GM18520 (cell line): ENCODE measurements around the gene TSHR.
"Not testable (repeated sequence)": the region's sequence is repeated elsewhere in the genome, so short reads cannot be mapped to it uniquely, and the experiment has no call there.

Experiments
- ATAC-seq: cut with Tn5 transposase; IDR thresholded peaks from one replicate; pipeline ENCODE4 v1.9.1; 2021; ENCODE audit not compliant: unreplicated experiment

The TSHR gene

DNA sequence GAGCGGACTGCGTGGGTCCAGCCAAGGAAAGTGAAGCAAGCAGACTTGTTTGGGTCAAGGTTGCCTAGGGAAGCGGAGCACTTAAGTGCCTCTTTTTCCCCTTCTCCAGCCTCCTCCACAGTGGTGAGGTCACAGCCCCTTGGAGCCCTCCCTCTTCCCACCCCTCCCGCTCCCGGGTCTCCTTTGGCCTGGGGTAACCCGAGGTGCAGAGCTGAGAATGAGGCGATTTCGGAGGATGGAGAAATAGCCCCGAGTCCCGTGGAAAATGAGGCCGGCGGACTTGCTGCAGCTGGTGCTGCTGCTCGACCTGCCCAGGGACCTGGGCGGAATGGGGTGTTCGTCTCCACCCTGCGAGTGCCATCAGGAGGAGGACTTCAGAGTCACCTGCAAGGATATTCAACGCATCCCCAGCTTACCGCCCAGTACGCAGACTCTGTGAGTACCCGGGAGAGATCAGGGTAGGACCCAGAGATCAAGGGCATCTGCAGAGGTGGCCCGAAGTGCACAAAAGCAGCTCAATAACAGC, at the start of gene TSHR:
TSS of gene TSHR (plus strand) at position 206 of the 526 bp plus-strand sequence. CDS start at position 266, 60 bp downstream.
- no peak for ATAC-seq

DNA sequence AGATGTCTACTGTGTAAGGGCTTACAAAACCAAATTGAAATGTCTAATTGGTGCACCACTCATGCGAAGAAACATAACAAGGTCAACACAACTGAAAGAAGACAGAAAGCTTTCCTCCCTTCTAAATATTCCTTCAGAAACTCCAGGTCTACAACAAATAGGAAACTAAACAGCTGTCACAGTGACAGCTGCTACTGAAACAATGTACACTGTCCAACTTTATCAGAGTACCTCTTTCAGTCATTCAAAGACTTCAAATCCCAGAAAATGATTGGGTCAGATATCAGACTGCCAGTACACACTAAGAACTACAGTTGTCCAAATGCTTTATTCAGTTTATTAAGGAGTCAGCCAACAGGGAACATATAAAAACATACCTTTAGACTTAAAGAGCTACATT, 49.1 kb upstream of the TSHR start:
- no peak for ATAC-seq

DNA sequence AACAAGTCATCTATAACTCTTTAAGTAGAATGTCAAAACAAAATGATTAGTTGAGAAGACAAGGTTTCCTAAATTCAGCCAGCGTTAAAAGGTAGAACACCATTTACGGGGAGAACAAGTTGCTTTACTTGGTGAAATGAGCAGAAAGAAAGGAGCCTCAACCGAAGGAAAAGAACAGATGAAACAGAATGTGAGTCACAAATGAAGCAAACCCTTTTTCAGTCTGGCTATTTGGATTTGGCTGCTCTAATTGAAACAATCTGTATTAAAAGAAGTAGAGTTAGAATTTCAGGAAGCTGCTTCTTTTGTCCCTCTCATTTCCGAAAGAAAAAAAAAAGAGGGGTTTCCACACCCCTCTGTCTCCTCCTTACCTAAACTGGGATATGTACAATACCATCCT, 48.5 kb upstream of the TSHR start:
- ATAC-seq: no peak

DNA sequence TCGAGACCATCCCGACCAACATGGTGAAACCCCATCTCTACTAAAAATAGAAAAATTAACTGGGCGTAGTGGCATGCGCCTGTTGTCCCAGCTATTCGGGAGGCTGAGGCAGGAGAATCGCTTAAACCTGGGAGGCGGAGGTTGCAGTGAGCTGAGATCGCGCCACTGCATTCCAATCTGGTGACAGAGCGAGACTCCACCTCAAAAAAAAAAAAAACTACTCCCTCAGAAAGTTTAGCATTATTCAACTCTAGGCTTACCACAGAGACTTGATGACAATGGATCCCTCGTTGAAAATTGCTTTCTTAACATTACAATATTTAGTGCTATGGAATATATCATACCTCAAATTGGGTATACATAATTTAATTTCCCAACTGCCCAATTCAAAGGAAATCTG, 43.4 kb upstream of the TSHR start:
- not testable (repeated sequence) for ATAC-seq

DNA sequence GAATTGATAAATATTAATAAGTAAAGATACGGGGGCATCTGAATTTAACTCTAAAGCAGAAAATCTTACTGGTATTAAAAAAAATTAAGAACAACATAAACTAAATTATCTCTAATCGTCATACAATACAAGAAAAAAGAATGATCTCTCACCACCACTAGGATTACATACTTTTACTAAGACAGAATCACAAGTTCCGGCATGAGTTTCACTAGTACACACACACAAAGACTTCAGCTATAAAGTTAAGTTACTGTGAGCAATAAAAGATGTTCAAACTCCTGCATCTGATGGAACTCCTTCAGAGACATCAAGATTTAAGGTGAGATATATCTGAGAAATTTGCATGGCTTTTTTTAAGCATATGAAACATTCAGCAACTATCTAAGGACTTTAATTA, 35.8 kb upstream of the TSHR start:
- no peak for ATAC-seq

DNA sequence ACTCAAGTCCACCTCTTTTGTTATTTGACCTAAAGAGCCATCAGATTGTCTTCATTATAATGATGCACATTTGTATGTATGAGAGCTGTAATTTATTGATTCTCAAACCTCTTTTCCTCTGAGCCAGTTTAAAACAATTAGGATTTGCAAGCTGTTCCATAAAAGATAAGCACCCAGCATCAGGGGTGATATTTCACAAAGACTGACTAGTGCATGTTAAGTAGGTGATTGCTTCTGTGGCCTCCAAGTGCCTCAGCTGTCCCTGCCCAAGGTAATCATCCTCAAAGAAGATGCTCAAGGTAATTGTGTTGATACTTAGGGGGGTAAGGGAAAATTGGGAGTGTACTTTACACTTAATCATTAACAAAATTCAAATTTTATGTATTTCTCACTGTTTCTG, 32.1 kb upstream of the TSHR start:
- ATAC-seq: no peak

DNA sequence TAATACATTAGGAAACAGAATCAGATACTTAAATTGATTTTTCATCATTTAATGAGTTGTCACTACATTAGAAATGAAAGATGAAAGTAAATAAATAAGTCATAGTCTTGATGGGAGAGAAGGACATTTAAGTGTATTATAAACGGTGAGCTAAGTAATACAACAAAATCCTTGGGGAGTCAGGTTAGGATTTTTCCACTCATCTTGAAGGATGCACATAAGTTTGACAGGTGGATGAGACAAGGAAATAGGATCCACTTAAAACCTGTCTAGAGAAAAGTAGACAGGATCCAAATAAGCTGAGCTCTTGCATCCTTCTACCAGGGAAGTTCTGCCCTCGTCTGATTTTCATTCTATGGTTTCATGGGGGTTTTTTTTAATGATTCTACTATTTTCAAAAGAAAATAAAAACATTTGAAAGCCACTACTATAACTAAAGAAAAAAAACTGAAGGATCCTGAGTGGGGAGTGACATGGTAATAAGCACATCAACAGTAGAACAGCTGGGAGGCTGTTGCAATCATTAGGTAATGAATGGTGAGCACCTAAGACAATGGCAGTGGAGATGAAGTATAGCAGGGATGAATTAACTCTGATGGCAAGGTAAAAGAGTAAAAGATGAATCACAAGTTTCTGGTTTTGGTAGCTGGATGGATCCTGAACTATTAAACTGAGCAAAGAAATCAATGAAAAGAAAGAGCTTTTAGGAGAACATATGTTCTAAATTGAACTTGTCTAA, 30.9 kb upstream of the TSHR start:
- no peak for ATAC-seq

DNA sequence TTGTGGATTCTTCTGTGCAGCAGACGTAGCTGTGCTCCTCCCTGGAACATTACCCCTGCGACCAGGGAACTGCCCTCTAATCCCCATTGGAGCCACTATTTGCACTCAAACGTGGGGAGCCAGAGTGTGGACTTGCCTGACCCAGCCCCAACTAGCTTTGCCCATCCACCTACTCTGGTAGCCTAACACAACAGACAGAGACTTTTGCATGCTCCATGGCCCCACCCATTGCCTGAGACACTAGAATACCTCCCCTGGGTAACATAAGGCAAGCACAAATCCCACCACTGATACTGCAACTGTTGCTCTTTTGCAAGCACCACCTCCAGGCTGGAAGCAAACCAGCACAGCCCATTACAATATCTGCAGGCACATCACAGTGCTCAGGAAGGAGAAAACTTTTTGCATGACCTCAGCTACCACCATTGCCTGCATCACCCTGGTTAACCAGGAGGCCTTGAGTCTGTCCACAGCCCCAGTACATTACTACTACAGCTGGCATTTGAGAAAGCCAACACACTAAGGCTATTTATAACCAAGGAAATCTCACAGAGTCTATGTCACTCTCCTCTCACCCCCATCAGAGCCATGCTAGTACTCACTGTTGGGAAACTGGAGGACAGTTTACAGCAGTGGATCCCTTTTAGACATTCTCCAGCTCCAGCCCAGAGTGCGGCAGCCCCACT, 28.9 kb upstream of the TSHR start:
- ATAC-seq: no peak

DNA sequence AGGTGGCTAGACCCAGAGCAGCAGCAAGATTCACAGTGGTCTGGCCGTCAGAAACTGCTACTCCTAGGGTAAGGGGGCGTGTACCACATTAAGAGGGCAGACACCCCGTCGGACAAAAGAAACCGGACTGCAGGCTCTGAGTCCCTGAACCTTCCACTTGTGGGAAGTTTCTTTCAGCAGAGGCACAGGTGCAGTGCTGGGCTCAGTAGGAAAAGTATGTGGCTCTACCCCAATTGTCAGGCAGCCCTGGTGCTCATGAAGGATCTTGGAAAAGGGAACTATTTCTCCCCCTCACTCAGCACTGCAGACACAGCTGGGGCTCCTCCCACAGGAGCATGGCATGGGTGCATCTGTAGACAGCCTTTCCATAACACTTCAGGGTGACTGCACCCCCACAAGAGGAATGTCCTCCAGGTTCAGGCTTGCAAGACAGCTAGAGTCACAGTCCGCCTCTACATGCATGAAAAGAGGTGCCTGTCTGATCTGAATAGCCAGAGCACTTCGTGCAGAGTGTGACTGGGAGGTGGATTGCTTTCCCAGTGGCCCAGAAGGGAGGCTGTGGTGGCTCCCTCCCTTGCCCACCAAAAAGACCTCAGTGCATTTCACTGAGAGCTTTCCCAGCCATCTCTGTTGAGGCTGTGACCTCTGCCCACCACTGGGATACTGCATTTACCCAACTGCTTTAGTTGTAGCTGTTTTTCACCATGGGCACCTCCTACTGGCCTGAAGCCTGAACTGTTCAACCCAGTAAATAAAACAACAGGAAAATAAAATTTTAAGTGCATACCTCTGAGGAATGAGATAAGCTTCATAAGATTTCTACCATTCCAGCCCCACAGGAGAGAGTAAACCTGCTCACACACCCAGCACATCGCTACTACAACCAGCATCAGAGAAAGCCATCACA, 28.1 kb upstream of the TSHR start:
- ATAC-seq: no peak

DNA sequence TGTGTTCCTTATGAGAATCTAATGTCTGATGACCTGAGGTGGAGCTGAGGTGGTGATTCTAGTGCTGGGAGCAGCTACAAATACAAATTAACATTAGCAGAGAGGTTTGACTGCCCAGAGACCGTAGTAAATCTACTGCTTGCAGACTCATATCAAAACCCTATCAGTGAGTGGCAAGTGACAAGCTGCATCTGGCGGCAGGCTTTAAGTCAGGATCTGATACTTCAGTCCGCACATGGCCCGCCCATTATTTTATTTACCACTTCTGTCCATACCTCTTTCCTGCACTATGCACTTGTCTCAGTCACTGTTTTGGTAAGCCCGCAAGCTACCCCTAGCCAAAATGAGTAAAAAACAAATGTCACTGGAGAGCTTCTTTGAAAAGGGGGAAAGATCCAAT, 25.3 kb upstream of the TSHR start:
- no peak for ATAC-seq

DNA sequence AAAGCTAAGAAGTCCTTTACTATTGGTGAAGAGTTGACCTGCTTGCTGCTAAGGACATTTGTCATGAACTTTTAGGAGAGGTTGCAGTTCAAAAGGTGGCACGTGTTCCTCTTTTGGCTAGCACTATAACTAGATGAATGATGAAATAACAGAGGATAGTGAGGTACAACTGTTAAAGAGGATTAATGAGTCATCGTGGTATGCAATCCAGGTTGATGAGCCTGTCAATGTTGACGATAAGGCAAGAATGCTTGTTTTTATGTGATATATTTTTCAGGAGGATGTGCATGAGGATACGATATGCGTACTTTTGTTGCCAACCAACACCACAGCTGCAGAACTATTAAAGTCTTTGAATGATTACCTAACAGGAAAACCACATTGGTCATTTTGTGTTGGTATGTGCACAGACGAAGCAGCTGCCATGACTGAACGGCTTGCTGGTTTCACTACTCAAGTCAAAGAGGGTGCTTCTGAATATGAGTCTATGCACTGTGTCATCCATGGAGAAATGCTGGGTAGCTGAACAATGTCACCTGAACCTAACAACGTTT, 24.5 kb upstream of the TSHR start:
- ATAC-seq: peak; percentile 97

DNA sequence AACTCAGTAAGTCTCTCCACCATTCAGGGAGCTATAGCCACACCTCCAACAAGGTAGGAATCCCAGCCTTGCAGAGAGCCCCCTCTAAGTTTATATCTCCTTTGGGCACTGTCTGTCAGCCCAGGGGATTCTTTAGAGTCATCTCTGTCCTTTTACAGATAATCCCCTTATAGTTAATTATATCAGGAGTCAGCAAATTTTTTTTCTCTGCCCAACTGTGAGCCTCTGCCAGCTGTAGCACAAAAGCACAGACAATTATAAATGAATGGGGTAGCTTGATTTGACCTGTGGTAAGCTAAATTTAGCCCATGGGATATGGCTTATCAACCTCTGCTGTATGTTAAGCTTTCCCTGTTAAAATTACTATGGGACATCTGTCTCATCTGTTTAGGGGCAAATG, 22.1 kb upstream of the TSHR start:
- no peak for ATAC-seq

DNA sequence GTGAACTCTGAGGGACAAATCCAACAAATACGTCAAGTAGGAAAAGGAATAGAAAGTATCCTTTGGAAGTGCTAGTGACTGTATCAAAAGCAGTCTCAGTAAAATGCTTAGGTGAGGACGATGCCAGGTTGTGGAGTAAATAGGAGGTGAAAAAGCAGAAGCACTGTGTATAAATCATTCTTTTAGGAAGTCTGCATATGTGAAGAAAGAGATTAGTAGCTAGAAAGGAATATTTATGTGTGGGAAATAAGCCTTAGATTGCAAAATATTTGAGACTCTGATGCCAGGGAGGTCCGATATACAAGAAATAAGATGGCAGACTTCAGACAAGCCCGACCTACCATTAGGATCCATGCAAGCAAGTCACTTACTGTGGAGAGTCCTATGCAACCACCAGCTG, 21.7 kb upstream of the TSHR start:
- ATAC-seq: no peak

DNA sequence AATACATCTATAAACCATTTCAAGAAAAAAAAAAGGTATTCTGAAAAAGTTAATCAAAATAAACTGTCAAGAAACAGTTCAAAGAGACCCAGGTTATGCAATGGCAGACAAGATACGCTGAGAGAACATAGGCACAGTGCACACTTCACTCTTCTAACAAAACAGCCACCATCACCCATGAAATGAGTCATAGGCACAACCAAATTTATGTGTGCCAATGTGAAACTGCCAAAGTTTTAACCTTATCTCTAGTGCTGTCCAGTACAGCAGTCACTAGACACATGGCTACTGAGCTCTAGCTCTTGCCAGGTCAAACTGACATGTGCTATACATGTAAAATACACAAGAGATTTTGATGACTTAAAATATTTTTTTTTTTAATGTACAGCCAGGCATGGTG, 15.3 kb upstream of the TSHR start:
- ATAC-seq: peak; percentile 29

DNA sequence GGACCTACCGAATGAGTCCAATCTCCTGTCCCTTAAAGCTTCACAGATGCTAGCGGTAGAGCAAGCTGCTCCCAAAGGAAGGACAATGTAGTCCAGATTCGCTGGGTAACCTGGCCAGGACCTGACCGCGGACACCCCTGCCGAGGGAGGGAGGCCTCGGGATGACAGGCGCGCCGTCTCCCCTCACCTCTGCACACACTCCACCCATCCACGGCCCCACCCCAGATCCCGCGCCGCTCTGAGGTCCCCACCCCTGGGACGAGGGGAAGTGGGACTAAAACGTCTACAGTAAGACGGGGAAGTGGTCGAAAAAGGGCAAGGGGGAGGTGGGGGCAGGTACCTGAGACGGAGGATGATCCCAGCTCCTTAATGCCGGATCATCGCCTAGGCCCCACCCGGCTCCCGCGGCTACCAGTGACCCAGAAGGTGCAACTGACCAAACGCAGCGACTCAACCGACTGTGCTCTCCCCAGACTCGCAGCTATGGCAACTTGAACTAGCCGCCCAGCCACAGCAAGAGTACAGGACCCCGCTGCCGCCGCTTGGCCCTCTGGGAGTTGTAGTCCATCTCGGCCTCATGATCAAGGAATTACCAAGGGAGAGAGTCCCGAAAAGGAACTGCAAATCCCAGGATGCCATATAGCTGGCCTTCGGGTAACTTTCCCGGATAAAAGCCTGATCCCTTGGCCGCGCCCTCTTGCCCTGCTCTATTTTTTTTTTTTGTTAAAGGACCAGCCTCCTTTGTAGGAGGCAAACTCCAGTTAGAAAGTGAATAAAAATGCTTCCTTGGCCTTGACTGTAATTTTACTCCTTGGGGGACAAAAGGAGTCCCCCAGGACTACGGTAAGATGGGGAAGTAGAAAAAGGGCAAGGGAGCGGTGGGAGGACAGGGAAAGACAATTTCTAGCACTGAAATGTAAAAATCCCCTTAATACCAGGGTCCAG, 13.9 kb upstream of the TSHR start, which contains the start of gene CEP128:
TSS of gene CEP128 (minus strand) at position 498 of the 945 bp plus-strand sequence.
- peak; percentile 94 for ATAC-seq

DNA sequence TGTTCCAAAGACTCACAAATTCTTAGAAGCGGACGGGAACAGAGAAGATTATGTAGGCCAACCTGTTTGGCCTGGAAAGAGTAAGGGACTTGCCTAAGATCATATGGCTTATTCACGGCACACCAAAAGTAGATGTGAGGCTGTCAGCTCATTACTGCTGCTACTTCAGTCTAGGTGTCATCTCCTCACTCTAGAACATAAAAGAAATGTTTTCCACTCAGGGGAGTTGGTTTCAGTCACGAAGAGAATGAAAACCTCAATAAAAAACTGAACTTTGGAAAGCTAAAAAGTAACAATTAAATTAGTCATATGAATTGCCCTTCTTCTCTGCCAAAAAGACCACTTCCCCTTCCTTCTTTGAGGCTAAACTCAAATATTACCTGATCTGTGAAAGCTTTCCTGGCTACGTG, 13.2 kb upstream of the TSHR start:
- ATAC-seq: peak; percentile 10

DNA sequence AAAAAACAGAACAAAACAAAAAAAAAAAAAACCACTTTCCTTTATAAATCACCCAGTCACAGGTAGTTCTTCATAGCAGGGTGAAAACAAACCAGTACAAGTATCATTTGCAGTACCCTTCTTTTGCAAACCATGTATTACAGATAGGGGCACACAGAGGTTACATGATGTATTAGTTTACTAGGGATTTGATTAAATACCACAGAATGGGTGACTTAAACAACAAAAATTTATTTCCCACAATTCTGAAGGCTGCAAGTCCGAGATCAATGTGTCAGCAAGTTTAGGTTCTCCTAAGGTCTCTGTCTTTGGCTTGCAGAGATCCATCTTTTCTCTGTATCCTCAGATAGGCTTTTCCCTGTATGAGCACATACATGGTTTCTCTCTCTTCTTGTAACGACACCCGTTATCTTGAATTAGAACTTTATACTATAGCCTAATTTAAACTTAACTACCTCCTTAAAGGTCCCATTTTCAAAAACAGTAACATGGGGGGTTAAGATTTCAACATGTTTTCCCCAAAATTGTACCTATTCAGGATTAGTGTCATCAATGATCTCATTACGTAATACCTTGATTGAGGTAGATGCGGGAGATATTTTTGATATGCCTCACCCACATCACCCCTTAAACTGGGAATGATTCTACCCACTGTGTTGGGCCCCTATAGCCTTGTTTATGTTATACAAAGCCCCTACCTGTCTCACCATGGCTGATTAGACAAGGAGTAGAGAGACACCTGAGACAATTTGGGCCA, 10.4 kb upstream of the TSHR start:
- ATAC-seq: no peak

DNA sequence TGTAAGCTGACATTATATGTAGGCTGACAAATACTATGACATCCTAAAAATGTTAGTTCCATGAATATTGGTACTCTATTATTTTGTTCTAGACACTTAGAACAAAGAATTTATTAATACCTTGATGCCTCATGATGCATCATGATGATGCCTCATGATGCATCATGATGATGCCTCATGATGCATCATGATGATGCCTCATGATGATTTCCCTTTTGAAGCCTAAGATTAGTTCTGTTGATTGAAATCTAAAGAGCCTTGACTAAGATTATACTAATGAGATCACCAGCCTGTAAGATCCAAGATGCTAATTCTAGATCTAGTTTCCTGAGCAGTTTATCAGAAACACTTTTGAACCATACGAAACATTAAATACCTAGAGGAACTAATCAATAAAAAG, 9.2 kb upstream of the TSHR start:
- ATAC-seq: no peak

DNA sequence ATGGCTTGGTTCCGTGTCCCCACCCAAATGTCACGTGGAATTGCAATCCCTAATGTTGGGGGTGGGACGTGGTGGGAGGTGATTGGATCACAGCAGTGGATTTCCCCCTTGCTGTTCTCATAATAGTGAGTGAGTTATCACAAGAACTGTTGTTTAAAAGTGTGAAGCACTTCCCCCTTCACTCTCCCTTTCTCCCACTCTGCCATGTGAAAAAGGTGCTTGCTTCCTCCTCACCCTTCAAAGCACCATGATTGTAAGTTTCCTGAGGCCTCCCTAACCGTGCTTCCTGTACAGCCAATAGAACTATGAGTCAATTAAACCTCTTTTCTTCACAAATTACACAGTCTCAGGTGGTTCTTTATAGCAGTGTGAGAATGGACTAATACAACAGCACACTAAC, 8.6 kb upstream of the TSHR start:
- no peak for ATAC-seq
